GM12874 (cell line): ENCODE results near the gene IRF2BP1.
A peak's percentile ranks its signal among the peaks of the same experiment; 100 is the strongest.

Source experiments
- TF ChIP-seq, protein P1 (sequence below): IDR thresholded peaks from 2 replicates; pipeline ENCODE4 v1.5.1; 2011; ENCODE audit warnings: low read depth, mild to moderate bottlenecking, control low read depth, low read length, moderate library complexity; ENCODE audit not compliant: insufficient read depth

IRF2BP1 gene

DNA sequence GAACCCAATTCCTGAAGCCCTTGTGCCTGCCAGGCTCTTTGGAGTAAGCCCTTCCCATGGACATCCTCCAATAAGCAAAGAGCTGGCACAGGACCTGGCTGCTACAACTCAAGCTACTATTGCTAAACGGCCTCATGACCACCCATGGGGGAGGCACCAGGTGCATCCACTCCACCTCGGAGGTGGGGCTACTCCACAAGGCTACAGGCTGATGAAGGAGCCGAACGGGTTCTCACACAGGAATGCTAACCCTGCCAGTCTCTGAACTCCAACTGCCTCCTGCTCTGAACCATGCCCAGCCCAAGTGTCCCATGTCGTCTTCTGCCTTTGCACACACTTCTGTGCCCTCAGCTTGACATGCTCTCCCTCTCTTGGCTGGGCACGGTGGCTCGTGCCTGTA lies 33.0 kb downstream of the IRF2BP1 start:
- TF ChIP-seq, protein P1, sequence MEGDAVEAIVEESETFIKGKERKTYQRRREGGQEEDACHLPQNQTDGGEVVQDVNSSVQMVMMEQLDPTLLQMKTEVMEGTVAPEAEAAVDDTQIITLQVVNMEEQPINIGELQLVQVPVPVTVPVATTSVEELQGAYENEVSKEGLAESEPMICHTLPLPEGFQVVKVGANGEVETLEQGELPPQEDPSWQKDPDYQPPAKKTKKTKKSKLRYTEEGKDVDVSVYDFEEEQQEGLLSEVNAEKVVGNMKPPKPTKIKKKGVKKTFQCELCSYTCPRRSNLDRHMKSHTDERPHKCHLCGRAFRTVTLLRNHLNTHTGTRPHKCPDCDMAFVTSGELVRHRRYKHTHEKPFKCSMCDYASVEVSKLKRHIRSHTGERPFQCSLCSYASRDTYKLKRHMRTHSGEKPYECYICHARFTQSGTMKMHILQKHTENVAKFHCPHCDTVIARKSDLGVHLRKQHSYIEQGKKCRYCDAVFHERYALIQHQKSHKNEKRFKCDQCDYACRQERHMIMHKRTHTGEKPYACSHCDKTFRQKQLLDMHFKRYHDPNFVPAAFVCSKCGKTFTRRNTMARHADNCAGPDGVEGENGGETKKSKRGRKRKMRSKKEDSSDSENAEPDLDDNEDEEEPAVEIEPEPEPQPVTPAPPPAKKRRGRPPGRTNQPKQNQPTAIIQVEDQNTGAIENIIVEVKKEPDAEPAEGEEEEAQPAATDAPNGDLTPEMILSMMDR, result no peak

DNA sequence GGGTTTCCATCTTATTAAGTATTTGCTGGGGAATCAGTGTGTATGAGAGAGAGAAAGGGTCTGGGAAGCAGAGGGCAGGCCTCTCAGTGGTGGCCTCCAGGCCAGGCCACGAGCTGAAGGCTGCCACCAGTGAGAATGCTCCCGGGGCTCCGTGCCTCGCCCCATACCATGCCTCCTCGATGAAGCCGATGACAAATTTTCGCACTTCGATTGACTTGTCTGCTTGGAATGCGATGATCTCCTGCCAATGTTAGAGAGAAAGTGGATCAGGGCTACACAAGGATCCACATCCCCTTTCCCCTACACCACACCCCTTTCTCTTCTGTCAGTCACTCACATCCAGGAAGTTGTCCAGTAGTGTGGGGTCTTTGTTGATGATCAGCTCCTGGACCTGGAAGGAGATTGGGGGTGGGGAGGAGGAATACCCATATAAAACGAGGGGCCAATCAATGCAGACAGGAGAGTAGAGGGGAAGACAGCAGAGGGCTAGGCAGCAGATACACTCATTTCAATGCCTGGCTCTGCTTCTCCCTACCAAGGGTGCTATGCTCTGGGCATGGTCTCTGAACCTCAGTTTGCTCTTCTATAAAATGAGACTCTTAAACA lies 33.7 kb downstream of the IRF2BP1 start:
- TF ChIP-seq, protein P1, result no peak

DNA sequence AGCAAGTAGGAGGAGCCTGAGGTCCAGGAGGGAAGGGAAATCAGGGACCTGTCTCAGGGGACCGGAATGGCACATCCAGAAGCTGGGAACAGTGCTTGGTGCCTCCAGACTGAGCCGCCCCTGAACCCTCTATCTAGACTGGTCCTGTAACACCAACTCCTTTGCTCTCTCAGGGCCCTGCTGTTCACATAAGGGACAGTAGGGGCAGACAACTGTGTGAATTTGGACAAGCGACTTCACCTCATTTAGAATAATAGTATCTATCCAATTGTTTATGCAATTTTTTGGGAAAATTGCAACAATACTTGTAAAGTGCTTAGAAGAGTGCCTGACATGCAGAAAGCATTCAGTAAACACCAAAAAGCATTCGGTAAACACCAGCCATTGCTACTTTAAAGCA lies 37.0 kb downstream of the IRF2BP1 start:
- TF ChIP-seq, protein P1, result peak; percentile 35; the same call in 1 of the 2 replicates

DNA sequence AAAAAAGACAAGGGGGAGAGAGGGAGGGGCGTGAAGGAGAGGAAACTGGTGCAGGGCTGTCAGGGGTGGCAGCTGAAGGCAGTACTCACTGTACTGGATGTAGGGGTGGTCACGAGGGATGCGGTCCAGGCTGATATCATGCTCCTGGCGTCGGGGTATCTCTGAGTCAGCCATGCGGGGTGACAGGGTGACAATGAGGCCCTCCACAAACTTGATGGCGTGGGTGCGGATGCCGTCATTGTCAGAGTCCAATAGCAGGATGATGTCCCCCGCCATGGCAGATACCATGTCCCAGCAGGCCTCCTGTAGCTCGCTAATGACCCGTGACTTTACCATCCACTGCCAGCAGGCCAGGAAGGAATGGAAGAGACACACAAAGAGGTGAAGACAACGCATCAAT lies 38.3 kb downstream of the IRF2BP1 start:
- TF ChIP-seq, protein P1, result no peak

DNA sequence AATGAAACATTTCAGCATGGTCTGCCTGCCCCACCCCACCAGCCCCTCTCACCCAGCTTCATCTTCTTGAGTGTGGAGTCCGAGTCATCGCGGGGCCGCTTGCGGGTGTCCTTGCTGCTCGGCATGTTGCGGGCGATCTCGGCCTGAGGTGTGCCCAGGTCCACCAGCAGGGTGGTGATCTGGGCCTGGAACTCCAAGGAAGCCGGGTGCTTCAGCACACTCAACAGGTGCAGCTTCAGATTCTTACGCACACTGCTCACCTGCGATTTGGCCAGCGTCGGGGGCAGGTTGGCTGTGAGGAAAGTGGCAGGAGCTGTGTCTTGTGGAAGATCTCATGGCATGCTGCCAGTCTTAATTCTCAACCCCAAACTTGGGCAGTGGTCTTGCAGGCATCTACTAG lies 43.7 kb downstream of the IRF2BP1 start:
- TF ChIP-seq, protein P1, result no peak

DNA sequence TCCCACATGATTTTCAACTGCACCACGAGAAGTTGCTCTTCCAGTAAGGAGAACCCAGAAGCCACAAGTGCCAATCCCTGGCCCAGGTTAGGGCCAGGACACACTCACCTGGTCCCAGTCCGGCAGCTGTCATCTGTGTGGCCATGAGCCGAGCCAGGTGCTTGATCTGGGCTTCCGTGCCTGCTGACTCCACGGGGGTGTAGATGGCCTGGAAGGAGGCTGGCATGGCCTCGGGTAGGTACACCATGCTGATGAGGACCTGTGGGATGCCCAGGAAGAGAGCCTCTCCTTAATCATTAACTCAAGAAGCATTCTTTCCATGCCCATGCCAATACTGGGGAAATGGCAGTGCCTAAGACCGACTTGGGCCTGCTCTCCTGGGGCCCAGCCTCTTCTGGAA lies 51.0 kb downstream of the IRF2BP1 start:
- TF ChIP-seq, protein P1, result no peak
